Panc1 (cell line): ENCODE results near the gene NF1. TPM values are rescaled to one million over a fixed set of nuclear protein-coding genes. Genes with fewer than 3 reads are reported as not detected.

Source experiments
- ATAC-seq: fragments of 200-7000 bp; cut with Tn5 transposase; 2 replicates; pipeline ENCODE4 v1.9.1; 2020; ENCODE audit warnings: mild to moderate bottlenecking, moderate library complexity
- BruUV-seq: library from RNA; stranded (reverse); fragments of 400-500 nt; replicated peaks from 2 replicates; lab custom pipeline; 2021; lab: Mats Ljungman, UMichigan
- CTCF ChIA-PET: fragments of 300-600 bp; sonication (Branson Sonifier 250); formaldehyde crosslinking; loops from one replicate; lab custom pipeline; 2022; ENCODE audit warnings: antibody characterized with exemption; lab: Charles Lee
- POLR2A ChIA-PET: fragments of 300-600 bp; sonication (Branson Sonifier 250); formaldehyde crosslinking; loops from one replicate; lab custom pipeline; 2022; ENCODE audit warnings: antibody characterized with exemption; lab: Charles Lee
- DNase-seq: peaks from one replicate; pipeline ENCODE4 v3.0.0-alpha.2; 2010; ENCODE audit warnings: low read depth, low spot score
- H3K27ac ChIP-seq: 2 replicates; pipeline ENCODE4 v1.5.1; 2011; ENCODE audit warnings: mild to moderate bottlenecking, low read length, inconsistent platforms
- H3K27me3 ChIP-seq: fragments of 200-500 bp; sonication (Bioruptor generic); 2 replicates; pipeline ENCODE4 v1.6.0; 2014; ENCODE audit warnings: low read length, inconsistent platforms; ENCODE audit not compliant: control insufficient read depth, insufficient read depth
- H3K36me3 ChIP-seq: fragments of 200-500 bp; sonication (Bioruptor generic); 2 replicates; pipeline ENCODE4 v1.5.1; 2014; ENCODE audit warnings: inconsistent platforms, mild to moderate bottlenecking, low read length, moderate library complexity; ENCODE audit not compliant: control insufficient read depth, insufficient read depth
- H3K4me1 ChIP-seq: 2 replicates; pipeline ENCODE4 v1.5.1; 2011; ENCODE audit warnings: inconsistent platforms, mild to moderate bottlenecking, low read length, moderate library complexity; ENCODE audit not compliant: control insufficient read depth, insufficient read depth
- H3K4me3 ChIP-seq, 2 experiments: 2 replicates each; pipeline ENCODE4 v1.5.1; 2011 to 2012; ENCODE audit warnings: low read depth in 2 of 2, low read length in 2 of 2, mild to moderate bottlenecking in 2 of 2, inconsistent platforms in 1 of 2, moderate library complexity in 1 of 2
- H3K9me3 ChIP-seq: fragments of 200-500 bp; sonication (Bioruptor generic); 2 replicates; pipeline ENCODE4 v1.5.1; 2014; ENCODE audit warnings: low read depth, mild to moderate bottlenecking, inconsistent platforms, low read length, moderate library complexity; ENCODE audit not compliant: control insufficient read depth, insufficient read depth
- POLR2AphosphoS5 ChIP-seq: IDR thresholded peaks from 2 replicates; pipeline ENCODE4 v1.6.1; 2012; ENCODE audit warnings: mild to moderate bottlenecking, low read depth, low read length, moderate library complexity
- SIN3A ChIP-seq: IDR thresholded peaks from 2 replicates; pipeline ENCODE4 v1.6.1; 2012; ENCODE audit warnings: low read depth, mild to moderate bottlenecking, low read length, moderate library complexity, borderline replicate concordance; ENCODE audit not compliant: insufficient read depth
- TCF7L2 ChIP-seq: IDR thresholded peaks from 2 replicates; pipeline ENCODE4 v1.6.1; 2011; ENCODE audit warnings: mild to moderate bottlenecking, low read depth, low read length, inconsistent platforms
- in situ Hi-C: cut with HindIII; loops from 2 replicates; pipeline ENCODE4 v1.10.0; 2016; ENCODE audit warnings: low sequenced_read_pairs, low pct_unique_long_range_greater_than_20kb
- intact Hi-C: fragments of 100-400 bp; cut with micrococcal nuclease; formaldehyde crosslinking; loops from one replicate; pipeline ENCODE4 v1.10.0; 2022; ENCODE audit not compliant: unreplicated experiment
- total RNA-seq: library from RNA; stranded (reverse); gene quantifications from one replicate; pipeline ENCODE4 v1.2.1, GENCODE V29; 2021; ENCODE audit not compliant: unreplicated experiment
- TF ChIP-seq, protein P1 (sequence below), 2 experiments: IDR thresholded peaks; 2 replicates each; pipeline ENCODE4 v1.6.1; 2011 to 2012; ENCODE audit warnings: low read depth in 2 of 2, control low read depth in 1 of 2, low read length in 1 of 2, mild to moderate bottlenecking in 1 of 2, moderate library complexity in 1 of 2; ENCODE audit not compliant: insufficient read depth in 1 of 2
- TF ChIP-seq, protein P2 (sequence below): fragments of 450-650 bp; IDR thresholded peaks from 2 replicates; pipeline ENCODE4 v1.5.1; 2017; ENCODE audit warnings: mild to moderate bottlenecking

Gene NF1
- total RNA-seq, 1 experiment from 2014 or later: 82.5 TPM

DNA sequence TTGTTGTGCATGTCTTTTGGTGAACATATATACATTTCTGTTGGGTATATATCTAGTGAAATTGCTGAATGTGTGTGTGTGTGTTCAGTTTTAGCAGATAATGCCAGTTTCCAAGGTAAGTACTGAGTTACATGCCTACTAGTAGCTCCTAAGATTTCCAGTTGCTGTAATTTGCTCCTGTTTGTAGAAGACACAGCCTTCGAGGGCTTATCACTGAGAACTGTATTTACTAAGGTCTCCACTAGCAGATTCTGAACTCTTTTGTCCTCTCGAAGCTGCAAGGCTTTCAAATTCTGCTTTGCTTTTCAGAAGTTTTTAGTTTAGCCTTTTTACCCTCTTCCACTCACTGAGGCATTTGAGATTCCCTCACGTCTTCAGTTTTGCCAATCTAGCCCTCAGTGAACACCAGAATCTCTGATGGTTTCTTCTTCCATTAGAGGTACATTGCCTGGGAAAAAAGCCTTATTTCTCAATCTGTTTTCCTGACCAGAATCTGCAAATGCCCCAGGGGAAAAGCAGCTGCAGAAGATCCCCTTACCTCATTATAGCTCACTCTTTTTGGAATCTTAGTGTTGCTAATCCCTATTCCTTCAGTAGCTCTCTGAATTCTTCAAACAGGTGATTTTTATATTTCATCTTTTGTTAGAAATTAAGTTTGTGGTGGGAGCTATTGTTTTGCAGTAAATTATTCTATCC lies 52.9 kb downstream of the NF1 start:
- in situ Hi-C loops: no loop called here
- H3K9me3 ChIP-seq: no peaks in the 10 kb centered on the region
- ChIA-PET POLR2A (interaction anchor here (0.6 kb wide), 2 partner anchors 18 to 63 kb away, joined by 3 to 4 read pairs; no protein-coding TSS in a partner anchor), CTCF (interaction anchor here (0.7 kb wide), 1 partner anchor 388 kb away, joined by 3 read pairs; no protein-coding TSS in a partner anchor)
- no peak for ATAC-seq
- BruUV-seq: no TSS peak
- TF ChIP-seq, protein P1, sequence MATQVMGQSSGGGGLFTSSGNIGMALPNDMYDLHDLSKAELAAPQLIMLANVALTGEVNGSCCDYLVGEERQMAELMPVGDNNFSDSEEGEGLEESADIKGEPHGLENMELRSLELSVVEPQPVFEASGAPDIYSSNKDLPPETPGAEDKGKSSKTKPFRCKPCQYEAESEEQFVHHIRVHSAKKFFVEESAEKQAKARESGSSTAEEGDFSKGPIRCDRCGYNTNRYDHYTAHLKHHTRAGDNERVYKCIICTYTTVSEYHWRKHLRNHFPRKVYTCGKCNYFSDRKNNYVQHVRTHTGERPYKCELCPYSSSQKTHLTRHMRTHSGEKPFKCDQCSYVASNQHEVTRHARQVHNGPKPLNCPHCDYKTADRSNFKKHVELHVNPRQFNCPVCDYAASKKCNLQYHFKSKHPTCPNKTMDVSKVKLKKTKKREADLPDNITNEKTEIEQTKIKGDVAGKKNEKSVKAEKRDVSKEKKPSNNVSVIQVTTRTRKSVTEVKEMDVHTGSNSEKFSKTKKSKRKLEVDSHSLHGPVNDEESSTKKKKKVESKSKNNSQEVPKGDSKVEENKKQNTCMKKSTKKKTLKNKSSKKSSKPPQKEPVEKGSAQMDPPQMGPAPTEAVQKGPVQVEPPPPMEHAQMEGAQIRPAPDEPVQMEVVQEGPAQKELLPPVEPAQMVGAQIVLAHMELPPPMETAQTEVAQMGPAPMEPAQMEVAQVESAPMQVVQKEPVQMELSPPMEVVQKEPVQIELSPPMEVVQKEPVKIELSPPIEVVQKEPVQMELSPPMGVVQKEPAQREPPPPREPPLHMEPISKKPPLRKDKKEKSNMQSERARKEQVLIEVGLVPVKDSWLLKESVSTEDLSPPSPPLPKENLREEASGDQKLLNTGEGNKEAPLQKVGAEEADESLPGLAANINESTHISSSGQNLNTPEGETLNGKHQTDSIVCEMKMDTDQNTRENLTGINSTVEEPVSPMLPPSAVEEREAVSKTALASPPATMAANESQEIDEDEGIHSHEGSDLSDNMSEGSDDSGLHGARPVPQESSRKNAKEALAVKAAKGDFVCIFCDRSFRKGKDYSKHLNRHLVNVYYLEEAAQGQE (IDR thresholded peaks at IDR 0.05; ENCODE audit: insufficient read depth in 1 of 2, low read depth in 2 of 2, low read length in 1 of 2): no peak
- TF ChIP-seq SIN3A: no peak
- no peak for TF ChIP-seq POLR2AphosphoS5
- TF ChIP-seq TCF7L2: no peak
- TF ChIP-seq, protein P2, sequence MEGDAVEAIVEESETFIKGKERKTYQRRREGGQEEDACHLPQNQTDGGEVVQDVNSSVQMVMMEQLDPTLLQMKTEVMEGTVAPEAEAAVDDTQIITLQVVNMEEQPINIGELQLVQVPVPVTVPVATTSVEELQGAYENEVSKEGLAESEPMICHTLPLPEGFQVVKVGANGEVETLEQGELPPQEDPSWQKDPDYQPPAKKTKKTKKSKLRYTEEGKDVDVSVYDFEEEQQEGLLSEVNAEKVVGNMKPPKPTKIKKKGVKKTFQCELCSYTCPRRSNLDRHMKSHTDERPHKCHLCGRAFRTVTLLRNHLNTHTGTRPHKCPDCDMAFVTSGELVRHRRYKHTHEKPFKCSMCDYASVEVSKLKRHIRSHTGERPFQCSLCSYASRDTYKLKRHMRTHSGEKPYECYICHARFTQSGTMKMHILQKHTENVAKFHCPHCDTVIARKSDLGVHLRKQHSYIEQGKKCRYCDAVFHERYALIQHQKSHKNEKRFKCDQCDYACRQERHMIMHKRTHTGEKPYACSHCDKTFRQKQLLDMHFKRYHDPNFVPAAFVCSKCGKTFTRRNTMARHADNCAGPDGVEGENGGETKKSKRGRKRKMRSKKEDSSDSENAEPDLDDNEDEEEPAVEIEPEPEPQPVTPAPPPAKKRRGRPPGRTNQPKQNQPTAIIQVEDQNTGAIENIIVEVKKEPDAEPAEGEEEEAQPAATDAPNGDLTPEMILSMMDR: no peak
- DNase-seq: no peak
- intact Hi-C loops: loop anchor here (10.0 kb wide), 1 partner anchor 457 kb away; no protein-coding TSS in a partner anchor
- no peak overlapping the region for H3K27ac ChIP-seq
- H3K36me3 ChIP-seq: no peaks in the 10 kb centered on the region
- no peaks in the 10 kb centered on the region for H3K4me1 ChIP-seq
- H3K27me3 ChIP-seq: no peaks in the 10 kb centered on the region
- no peak overlapping the region for H3K4me3 ChIP-seq

DNA sequence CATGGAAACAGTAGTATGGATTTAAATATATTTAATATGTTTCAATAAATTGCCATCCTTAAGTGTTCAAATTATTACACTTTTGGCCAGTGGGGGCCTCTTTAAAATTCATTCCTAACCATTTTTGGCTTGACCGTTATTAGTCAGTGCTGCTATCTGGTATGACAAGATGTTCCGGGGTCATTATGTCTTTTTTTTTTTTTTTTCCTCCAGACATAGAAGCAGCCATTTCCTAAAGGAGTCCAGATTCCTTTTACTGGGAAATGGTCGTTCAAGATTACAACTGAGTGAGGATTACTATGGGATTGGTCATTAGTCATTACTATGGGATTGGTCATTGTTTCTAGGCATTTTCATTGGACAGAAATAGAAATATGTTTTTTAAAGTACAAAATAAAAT lies 53.4 kb downstream of the NF1 start:
- POLR2A ChIA-PET: interaction anchor here (0.6 kb wide), 1 partner anchor 19 kb away, joined by 3 read pairs; no protein-coding TSS in a partner anchor
- H3K27me3 ChIP-seq: no peaks in the 10 kb centered on the region
- no peak overlapping the region for H3K27ac ChIP-seq
- H3K4me3 ChIP-seq: no peak overlapping the region
- no peaks in the 10 kb centered on the region for H3K4me1 ChIP-seq
- no TSS peak for BruUV-seq
- in situ Hi-C loops: no loop called here
- CTCF ChIA-PET: interaction anchor here (0.7 kb wide), 1 partner anchor 388 kb away, joined by 3 read pairs; no protein-coding TSS in a partner anchor
- TF ChIP-seq SIN3A: no peak
- TF ChIP-seq, protein P2: no peak
- no peak for TF ChIP-seq POLR2AphosphoS5
- TF ChIP-seq, protein P1 (IDR thresholded peaks at IDR 0.05; ENCODE audit: insufficient read depth in 1 of 2, low read depth in 2 of 2, low read length in 1 of 2): no peak
- no peak for TF ChIP-seq TCF7L2
- intact Hi-C loops: loop anchor here (10.0 kb wide), 1 partner anchor 457 kb away; no protein-coding TSS in a partner anchor
- ATAC-seq (no peak), DNase-seq (no peak)
- H3K36me3 ChIP-seq: no peaks in the 10 kb centered on the region
- H3K9me3 ChIP-seq: no peaks in the 10 kb centered on the region
